Measurements from ENCODE around the gene DCLRE1B. TPM values are rescaled to one million over a fixed set of nuclear protein-coding genes. Genes with fewer than 3 reads are reported as not detected.

The DCLRE1B gene
- total and polyA plus RNA-seq, 9 of the 15 experiments (the other 6 are each of a cell fraction or from before 2014, with no cell fraction given): 10.6 to 28.8 (median 17.2) TPM

DNA sequence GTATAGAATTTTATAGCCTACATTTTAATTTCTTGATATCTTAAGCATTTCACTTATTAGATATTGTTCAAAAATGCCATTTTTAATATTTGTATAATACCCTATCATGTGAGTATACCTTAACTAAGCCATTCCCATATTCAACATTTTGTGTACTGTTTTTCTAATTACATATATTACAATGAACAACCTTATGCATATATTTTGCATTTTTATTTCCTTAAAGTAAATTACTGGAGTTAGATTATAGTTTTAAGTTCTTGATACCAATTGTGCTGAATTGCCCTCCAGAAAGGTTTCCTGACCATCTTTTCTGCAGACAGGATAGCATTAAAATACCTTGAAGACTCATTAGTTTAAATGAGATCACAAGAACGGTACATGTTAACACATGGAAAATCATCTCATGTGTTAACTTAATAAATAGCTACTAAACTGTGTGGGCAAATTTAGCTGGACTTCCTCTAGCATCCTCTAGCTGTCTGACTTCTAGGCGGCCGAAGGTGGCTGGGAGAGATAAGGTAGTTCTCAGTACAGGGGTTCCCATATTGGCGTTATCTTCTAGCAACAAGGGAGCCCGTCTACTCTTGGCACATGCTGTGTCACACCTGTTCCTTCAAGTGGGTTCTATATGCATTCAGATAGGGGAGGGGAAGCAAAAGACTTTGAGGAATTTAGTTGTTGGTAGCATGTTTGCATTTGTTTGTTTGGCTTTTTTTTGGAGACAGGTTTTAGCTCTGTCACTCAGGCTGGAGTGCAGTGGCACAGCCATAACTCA, 8.9 kb downstream of the DCLRE1B start (continued):
- no peak for TF ChIP-seq SP2 (IDR thresholded peaks at IDR 0.05; ENCODE audit: extremely low read depth, low read depth, low read length, poor library complexity, severe bottlenecking)
- TF ChIP-seq DNMT1 (IDR thresholded peaks at IDR 0.05): no peak
- TF ChIP-seq ZNF184 (CRISPR knock-in tag; IDR thresholded peaks at IDR 0.05): no peak
- TF ChIP-seq KLF6 (CRISPR knock-in tag; IDR thresholded peaks at IDR 0.05; ENCODE audit: borderline replicate concordance): no peak
- TF ChIP-seq ZNF431 (CRISPR knock-in tag; IDR thresholded peaks at IDR 0.05): no peak
- TF ChIP-seq CREM (IDR thresholded peaks at IDR 0.05; ENCODE audit: low read depth): peak; percentile 78
- no peak for TF ChIP-seq CBX2 (IDR thresholded peaks at IDR 0.05; ENCODE audit: insufficient read depth, low read length, poor library complexity, severe bottlenecking)
- no peak for TF ChIP-seq ZNF133 (CRISPR knock-in tag; IDR thresholded peaks at IDR 0.05)
- peak in 1 of 2 experiments; percentile 89; a peak in 2 of 4 replicates for TF ChIP-seq NONO (IDR thresholded peaks at IDR 0.05; ENCODE audit: low read depth in 2 of 2, low read length in 1 of 2)
- TF ChIP-seq ZNF134 (CRISPR knock-in tag; conservative IDR thresholded peaks at IDR 0.05): no peak
- TF ChIP-seq, protein P1, sequence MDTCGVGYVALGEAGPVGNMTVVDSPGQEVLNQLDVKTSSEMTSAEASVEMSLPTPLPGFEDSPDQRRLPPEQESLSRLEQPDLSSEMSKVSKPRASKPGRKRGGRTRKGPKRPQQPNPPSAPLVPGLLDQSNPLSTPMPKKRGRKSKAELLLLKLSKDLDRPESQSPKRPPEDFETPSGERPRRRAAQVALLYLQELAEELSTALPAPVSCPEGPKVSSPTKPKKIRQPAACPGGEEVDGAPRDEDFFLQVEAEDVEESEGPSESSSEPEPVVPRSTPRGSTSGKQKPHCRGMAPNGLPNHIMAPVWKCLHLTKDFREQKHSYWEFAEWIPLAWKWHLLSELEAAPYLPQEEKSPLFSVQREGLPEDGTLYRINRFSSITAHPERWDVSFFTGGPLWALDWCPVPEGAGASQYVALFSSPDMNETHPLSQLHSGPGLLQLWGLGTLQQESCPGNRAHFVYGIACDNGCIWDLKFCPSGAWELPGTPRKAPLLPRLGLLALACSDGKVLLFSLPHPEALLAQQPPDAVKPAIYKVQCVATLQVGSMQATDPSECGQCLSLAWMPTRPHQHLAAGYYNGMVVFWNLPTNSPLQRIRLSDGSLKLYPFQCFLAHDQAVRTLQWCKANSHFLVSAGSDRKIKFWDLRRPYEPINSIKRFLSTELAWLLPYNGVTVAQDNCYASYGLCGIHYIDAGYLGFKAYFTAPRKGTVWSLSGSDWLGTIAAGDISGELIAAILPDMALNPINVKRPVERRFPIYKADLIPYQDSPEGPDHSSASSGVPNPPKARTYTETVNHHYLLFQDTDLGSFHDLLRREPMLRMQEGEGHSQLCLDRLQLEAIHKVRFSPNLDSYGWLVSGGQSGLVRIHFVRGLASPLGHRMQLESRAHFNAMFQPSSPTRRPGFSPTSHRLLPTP (IDR thresholded peaks at IDR 0.05; ENCODE audit: borderline replicate concordance, extremely low read depth, insufficient read length): no peak
- no peak for TF ChIP-seq ZNF445 (CRISPR knock-in tag; IDR thresholded peaks at IDR 0.05; ENCODE audit: low read depth)
- no peak for TF ChIP-seq ZNF384 (IDR thresholded peaks at IDR 0.05; ENCODE audit: low read depth, low read length)
- no peak for TF ChIP-seq SLC30A9 (CRISPR knock-in tag; IDR thresholded peaks at IDR 0.05)
- no peak for TF ChIP-seq ZNF232 (CRISPR knock-in tag; IDR thresholded peaks at IDR 0.05)
- peak; percentile 92 for TF ChIP-seq CUX1 (CRISPR knock-in tag; IDR thresholded peaks at IDR 0.05)
- peak; percentile 60 for TF ChIP-seq MAFK (IDR thresholded peaks at IDR 0.05; ENCODE audit: low read length)
- no peak for TF ChIP-seq MBD1 (CRISPR knock-in tag; IDR thresholded peaks at IDR 0.05)
- TF ChIP-seq ZNF23 (CRISPR knock-in tag; IDR thresholded peaks at IDR 0.05): no peak

Measured in K562 (cell line).